HT-29 (cell line): ENCODE results near the gene CSMD2. TPM values are rescaled to one million over a fixed set of nuclear protein-coding genes. Genes with fewer than 3 reads are reported as not detected.

ENCODE experiments used
- DNase-seq: peaks from one replicate; pipeline ENCODE4 v3.0.0-alpha.2; 2015; ENCODE audit warnings: low spot score
- total RNA-seq: library from RNA; depleted of rRNA; stranded (reverse); fragments of >200 nt; shearing (Covaris generic); gene quantifications from 2 replicates; pipeline ENCODE4 v1.2.3, GENCODE V29; 2014

CSMD2 gene
- total RNA-seq, 1 experiment from 2014 or later = not detected

DNA sequence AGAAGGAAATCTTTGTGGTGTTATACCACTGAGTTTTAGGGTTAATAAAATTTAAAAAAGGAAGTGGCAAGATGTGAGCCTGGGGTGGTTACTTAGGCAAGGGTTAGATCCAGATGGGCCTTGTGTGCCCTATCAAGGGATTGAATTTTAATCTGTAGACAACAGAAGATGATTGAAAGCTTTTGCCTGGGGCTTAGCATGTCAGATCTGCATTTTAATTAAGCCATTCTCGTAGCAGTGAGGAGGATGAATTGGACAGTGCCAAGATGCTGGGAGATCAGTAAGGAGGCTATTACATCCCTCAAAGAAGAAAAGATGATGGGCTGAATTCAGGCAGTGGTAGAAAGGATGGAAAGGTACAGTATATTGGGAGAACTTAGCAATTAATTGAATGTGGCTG is 258.9 kb downstream of the CSMD2 start:
- no peak for DNase-seq

GRCh38 chr1:33905241-33905640 is 259.8 kb downstream of the CSMD2 start:
- no peak for DNase-seq

- DNase-seq = no peak
Measured at GRCh38 chr1:33903210-33903589, 261.8 kb downstream of the CSMD2 start.

GRCh38 chr1:33902486-33903209 is 262.4 kb downstream of the CSMD2 start:
- no peak for DNase-seq

DNA sequence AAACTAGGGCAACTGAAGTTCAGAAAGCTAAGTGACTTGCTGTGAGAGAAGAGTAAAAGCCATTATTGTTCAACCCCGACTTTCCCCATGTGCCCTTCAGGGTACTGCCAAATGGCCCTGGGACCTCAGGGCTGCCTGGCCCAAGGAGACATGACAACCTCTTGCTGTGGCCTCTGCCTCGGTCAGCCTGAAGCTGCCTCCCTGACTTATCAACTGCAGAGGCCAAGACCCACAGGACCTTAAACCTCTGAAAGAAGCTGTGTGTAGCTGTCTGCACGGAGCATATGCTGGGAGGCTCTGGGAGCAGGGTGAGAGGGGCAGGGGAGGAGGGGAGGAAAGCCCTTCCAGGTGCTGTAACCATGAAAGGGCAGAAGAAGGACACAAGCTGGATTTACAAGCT is 265.3 kb downstream of the CSMD2 start:
- DNase-seq = no peak

DNA sequence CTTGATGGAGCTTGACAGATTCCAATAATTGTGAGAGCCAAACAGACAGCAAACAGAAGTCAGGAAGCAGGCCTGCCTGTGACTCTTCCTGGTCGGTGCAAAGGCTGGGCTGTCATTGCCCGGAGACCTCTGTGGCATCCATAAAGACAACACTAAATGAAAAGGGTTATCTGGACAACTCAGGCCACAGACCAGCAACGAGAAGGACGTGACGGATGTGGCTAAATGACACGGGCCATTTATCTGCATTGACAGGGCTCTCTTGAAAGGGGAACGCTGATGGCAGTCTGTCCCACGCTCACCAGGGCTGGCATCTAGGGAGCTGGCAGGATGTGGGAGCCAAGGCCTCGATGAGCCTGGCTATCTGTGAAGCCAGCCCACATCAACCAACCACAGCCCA is 266.1 kb downstream of the CSMD2 start:
- no peak for DNase-seq

- DNase-seq = no peak
Measured at GRCh38 chr1:33898406-33898805, 266.6 kb downstream of the CSMD2 start.

DNA sequence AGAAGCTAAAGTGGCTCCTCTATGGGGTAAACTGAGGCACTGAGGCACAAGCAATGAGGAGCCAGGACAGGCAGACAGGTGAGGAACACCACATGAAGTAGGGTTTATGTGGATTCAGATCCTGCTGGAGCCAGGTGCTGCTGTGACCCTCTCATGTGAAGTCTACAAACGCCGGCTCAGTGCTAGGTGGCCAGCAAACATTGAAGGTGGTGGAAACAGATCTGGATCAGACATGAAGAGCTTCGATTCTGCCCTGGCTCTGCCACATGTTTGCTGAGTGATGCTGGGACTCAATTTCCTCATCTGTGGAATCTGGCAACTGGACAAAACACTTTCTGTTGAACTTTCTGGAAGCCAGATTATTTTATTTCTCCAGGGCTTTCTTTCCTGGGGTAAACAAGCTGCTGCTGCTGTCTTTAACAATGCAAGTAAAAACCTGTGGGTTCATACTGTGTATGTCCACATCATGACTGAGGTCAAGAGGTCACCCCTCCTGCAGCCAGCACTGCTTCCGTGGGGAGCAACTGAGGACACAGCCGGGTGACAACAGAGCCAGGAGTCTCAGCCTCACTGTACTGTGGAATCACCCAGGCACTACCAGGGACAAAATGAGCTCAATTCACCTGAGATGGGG is 267.8 kb downstream of the CSMD2 start:
- DNase-seq = no peak

GRCh38 chr1:33895976-33896375 is 269.1 kb downstream of the CSMD2 start:
- DNase-seq = no peak

DNA sequence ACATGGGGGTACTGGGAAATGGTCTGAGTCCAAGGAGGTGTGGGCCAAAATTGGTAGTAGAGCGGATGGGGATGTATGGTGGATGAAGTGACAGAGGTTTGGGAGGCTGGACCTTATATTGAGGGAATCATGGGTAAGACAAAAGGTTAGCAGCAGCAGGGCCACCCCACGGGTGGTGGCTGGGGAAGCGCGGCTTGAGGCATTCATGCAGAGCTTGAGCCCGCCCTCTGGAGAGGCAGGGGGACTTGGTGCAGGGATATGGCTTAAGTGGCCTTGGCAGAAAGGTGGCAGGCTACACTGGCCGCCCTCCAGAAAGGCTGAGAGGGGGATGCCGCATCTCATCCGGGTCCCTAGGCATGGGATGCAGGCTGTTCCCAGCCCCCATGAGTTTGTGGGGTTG is 269.6 kb downstream of the CSMD2 start:
- no peak for DNase-seq

DNA sequence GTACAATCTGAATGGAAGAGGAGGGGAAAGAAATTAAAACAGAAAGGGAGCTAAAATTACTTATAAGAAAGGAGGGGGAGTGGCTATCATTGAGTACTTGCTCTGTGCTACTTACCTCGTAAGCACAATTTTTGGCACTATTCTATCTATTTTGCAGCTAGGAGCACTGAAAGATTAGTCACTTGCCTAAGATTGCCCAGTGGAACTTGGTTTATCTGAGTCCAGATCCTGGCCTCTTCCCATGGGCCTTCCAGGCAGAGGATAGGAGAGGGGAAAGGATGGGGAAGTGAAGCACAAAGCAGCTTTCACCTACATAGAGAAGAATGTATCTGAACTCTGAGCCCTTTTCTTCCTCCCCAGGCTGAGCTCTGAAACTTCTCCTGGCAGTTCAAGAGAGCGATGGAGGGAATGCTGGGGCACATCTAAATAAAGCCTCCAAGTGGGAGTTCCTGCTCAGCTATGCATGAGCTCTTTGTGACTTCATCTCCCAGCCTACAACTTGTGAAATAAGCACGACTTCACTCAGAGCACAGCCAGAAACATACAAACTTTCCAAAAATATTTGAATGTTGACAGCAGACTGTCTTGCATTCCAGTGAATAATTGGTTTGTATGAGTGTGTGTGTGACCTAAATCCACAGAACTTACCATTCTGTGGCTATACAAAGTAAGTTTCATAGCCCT is 271.7 kb downstream of the CSMD2 start:
- no peak for DNase-seq

- DNase-seq = no peak
Measured at GRCh38 chr1:33886496-33886895, 278.5 kb downstream of the CSMD2 start.

GRCh38 chr1:33880305-33880704 is 284.7 kb downstream of the CSMD2 start:
- no peak for DNase-seq

GRCh38 chr1:33878392-33878791 is 286.6 kb downstream of the CSMD2 start:
- DNase-seq = no peak

DNA sequence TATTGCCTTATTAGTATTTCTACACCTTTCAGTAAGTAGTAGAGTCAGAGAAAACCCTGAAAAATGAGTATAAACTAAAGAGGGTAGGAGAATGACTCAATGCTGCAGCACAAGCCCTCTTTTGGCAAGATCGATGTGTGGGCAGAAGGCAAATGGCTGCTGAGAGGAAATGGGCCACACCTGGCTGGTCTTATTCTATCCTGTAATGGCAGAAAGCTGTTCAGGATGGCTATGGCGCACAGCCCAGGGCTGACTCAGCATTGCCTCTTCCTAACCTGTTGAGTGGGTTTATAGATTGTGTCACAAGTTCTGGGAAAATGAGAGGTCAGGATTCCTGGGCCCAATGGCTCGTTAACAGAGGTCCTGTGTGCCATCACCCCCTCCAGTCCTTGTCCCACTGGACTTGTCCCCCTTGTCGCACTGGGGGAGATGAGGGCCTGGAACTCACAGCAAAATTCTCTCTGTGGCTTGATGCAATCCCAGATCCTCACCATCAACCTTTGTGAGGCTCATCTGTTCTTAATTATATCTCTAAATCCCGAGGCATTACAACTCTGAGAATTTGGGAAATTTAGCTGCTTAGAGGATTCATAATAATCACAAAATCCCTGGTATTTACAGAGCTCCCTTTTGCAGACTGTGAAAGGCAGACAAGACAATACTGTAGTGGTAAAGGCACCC is 287.9 kb downstream of the CSMD2 start:
- DNase-seq = no peak

GRCh38 chr1:33875862-33876261 is 289.2 kb downstream of the CSMD2 start:
- no peak for DNase-seq

DNA sequence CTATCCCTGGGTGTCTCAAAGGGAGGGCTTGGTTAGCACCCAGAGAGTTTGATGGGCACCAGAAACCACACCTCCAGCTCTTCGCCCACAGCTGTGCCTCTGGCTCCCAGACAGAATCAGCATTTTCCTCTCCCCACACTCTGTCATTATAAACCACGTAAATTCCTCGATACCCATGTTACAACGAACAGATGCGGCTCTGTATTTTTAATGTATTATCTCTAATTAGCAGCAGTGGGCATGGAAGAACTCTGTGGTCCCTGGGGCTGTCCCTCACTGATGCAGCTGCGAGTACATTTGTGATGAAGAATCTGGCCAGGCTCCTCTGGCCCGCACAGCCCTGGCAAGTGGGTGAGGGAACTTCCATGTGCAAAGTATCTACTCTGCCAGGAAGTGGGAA is 290.4 kb downstream of the CSMD2 start:
- DNase-seq = no peak

DNA sequence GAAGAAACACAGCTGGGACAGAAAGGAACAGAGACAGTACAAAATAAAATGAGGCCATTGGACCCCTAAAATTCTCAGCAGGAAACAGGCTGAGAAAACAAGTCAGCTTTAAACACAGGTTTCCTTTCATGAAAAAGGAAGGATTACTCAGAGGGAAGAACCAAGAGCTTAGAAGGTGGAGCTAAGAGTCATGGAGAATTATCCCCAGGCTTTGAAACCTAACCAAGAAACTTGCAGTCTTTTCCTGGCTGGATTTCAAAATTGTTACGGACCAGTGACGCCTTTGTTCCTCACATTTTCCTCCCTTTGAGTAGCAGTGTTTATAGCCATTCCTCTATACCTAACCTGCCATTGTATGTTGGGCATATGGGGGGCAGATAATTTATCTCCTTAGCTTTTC is 292.3 kb downstream of the CSMD2 start:
- DNase-seq = no peak

DNA sequence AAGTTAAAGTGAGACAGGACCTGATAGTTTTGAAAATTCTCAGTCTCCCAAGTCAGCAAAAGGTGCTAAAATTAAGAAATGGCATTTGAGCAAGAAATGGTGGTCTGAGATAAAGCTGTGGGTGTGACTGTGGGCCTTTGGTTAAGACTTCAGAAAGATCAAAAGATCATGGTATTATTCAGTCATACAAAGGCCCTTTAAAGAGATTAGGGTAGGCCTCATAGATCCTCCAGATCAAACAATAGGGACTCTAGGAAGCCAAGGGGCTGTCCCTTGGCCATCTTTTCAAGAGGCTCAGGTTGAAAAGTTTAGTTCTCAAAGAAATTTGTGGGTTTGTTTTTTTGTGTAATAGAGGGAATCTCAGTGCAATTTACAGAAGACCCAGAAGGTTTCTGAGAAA is 292.8 kb downstream of the CSMD2 start:
- DNase-seq = no peak

GRCh38 chr1:33867684-33868083 is 297.3 kb downstream of the CSMD2 start:
- DNase-seq = no peak

DNA sequence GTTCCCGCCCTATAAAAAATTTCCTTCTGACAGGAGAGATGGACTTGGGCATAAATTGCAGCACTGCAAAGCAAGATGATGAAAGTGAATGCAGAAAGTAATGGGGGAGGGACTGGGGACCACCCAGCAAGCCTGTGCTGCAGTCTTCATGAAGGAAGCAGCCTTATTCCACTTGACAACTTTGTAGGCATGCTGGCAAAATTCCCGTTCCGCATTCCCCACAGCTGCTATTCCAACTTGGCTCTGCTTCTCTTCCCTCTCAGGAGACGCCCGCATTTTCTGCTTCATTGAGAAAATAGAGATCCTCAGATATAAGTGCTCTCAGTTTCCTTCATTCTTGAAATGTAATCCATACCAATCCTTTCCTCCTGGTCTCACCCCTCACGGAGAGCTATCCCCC is 298.7 kb downstream of the CSMD2 start:
- no peak for DNase-seq
